Panc1 (cell line): ENCODE data around the gene SSH2.

Source experiments
- POLR2AphosphoS5 ChIP-seq: IDR thresholded peaks from 2 replicates; pipeline ENCODE4 v1.6.1; 2012; ENCODE audit warnings: mild to moderate bottlenecking, low read depth, low read length, moderate library complexity
- TF ChIP-seq, protein P1 (sequence below): fragments of 450-650 bp; IDR thresholded peaks from 2 replicates; pipeline ENCODE4 v1.5.1; 2017; ENCODE audit warnings: mild to moderate bottlenecking

DNA sequence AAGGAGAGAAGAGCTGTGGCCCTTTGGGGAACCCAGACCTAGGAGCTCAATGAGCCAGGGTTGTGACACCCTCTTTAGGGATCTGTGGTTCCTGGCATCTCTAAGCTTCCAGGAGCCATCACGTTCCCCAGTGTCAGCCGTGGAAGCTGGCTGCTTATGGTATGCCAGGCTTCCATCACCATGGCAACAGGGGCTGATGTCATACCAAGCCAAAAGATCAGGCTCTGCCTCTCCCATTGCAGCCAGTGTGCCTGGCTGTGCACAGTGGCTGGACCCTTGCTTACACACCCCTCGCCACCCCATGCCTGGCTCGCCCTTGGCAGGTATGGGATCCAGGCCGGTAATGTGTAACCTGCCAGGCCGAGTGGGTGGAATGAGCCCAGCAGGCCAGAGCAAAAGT, 91.1 kb downstream of the SSH2 start:
- TF ChIP-seq, protein P1, sequence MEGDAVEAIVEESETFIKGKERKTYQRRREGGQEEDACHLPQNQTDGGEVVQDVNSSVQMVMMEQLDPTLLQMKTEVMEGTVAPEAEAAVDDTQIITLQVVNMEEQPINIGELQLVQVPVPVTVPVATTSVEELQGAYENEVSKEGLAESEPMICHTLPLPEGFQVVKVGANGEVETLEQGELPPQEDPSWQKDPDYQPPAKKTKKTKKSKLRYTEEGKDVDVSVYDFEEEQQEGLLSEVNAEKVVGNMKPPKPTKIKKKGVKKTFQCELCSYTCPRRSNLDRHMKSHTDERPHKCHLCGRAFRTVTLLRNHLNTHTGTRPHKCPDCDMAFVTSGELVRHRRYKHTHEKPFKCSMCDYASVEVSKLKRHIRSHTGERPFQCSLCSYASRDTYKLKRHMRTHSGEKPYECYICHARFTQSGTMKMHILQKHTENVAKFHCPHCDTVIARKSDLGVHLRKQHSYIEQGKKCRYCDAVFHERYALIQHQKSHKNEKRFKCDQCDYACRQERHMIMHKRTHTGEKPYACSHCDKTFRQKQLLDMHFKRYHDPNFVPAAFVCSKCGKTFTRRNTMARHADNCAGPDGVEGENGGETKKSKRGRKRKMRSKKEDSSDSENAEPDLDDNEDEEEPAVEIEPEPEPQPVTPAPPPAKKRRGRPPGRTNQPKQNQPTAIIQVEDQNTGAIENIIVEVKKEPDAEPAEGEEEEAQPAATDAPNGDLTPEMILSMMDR: no peak
- no peak for TF ChIP-seq POLR2AphosphoS5
